ENCODE data around the gene EIF4A2. TPM values are rescaled to one million over a fixed set of nuclear protein-coding genes. Genes with fewer than 3 reads are reported as not detected.
A peak's percentile ranks its signal among the peaks of the same experiment; 100 is the strongest.
"Not testable (repeated sequence)": the region's sequence is repeated elsewhere in the genome, so short reads cannot be mapped to it uniquely, and the experiment has no call there.

Gene EIF4A2
- total RNA-seq, 1 experiment from 2014 or later: 398 TPM

DNA sequence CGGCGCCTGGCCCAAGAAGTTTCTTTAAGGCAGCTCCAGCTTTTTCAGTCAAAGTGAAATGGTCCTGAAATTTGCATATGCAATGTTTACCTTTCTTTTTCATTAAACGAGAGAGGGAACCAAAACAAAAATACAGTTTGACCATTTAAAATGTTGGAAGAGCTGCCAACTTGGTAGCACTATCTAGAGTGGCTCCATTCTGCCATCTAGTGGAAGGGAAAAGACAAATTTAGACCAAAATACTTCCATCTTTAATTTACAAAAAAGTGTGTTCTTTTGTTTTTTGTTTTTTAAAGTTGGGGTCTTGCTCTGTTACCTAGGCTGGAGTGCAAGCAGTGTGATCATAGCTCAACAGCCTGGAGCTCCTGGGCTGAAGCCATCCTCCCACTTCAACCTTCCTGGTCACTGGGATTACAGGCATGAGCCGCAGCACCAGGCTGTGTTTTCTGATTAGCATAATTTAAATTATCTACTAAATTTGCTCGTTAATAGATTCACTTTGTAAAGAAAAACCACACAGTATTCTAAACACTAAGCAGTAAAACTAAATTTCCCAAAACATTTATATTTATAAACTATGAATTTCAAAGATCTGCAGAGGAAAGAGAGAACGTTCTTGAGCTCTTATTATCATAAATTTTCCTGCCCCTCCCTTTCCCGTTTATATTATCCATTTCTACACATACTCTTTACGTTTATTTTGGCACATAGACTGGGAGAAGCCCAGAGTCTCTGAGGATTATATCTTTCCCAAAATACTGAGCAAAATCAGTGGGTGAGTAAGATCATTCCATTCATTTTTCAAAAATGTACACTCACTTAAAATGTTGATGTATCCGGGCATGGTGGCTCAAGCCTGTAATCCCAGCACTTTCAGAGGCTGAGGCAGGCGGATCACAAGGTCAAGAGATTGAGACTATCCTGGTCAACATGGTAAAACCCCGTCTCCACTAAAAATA, 38.3 kb downstream of the EIF4A2 start:
- H3K9me3 Mint-ChIP-seq: no peaks in the 10 kb centered on the region
- Histone ChIP-seq H3K56ac (ENCODE audit: insufficient read length, low read depth, low read length) (no peak overlapping the region), H3T11ph (ENCODE audit: low read length) (no peak overlapping the region), H3K23ac (ENCODE audit: insufficient read length, low read depth, low read length) (no peak overlapping the region), H3K14ac (ENCODE audit: insufficient read depth, low read length) (no peak overlapping the region), H2BK15ac (ENCODE audit: low read depth, low read length) (no peak overlapping the region), H3K4me1 (ENCODE audit: insufficient read depth, low read length) (no peaks in the 10 kb centered on the region; the same call in 1 of the 2 replicates), H3K9me3 (ENCODE audit: control insufficient read depth, low read depth, low read length) (no peaks in the 10 kb centered on the region), H2BK5ac (ENCODE audit: insufficient read length, low read length) (no peak overlapping the region), H3K23me2 (ENCODE audit: insufficient read length, low read depth, low read length, poor library complexity, severe bottlenecking) (peaks cover 8% of the 10 kb centered on the region), H2BK120ac (ENCODE audit: low read depth, low read length, poor library complexity, severe bottlenecking) (no peak overlapping the region), H2BK12ac (ENCODE audit: insufficient read length, low read depth, low read length) (no peak overlapping the region), H4K91ac (ENCODE audit: insufficient read length, low read depth, low read length) (no peak overlapping the region), H3K27ac (ENCODE audit: insufficient read length, low read depth, low read length) (no peak overlapping the region), H4K5ac (ENCODE audit: insufficient read length, low read depth, low read length) (no peak overlapping the region), H2BK20ac (ENCODE audit: low read depth, low read length, poor library complexity, severe bottlenecking) (no peak overlapping the region), H3K4ac (ENCODE audit: low read depth, low read length) (no peak overlapping the region), H2AK5ac (ENCODE audit: insufficient read length, low read length) (no peak overlapping the region), H3K4me2 (ENCODE audit: insufficient read depth, insufficient read length, low read length) (no peak overlapping the region), H4K8ac (replicated peaks; ENCODE audit: insufficient read length, low read depth, low read length) (no peak overlapping the region), H3K79me2 (ENCODE audit: insufficient read depth, low read length) (no peaks in the 10 kb centered on the region), H3K9ac (ENCODE audit: extremely low read depth, insufficient read length, low read length) (no peak overlapping the region), H3K79me1 (ENCODE audit: insufficient read depth, low read depth, low read length, poor library complexity, severe bottlenecking) (no peaks in the 10 kb centered on the region), H2AFZ (ENCODE audit: low read length) (peak overlapping the region; percentile 97), H3K27me3 (ENCODE audit: insufficient read depth, low read length) (peaks cover 2% of the 10 kb centered on the region; the same call in 1 of the 2 replicates), H4K20me1 (ENCODE audit: control insufficient read depth, insufficient read depth, insufficient read length) (no peaks in the 10 kb centered on the region), H3K18ac (ENCODE audit: insufficient read length, low read depth, low read length) (no peak overlapping the region)
- no peaks in the 10 kb centered on the region for H3K36me3 Mint-ChIP-seq (ENCODE audit: insufficient read depth in 1 of 3, low read depth in 3 of 3)
- WGBS (ENCODE audit: extremely low coverage, insufficient read length, low lambda C conversion rate): no CpG with 5 or more reads among the region's 11 CpGs
- TF ChIP-seq, protein P1, sequence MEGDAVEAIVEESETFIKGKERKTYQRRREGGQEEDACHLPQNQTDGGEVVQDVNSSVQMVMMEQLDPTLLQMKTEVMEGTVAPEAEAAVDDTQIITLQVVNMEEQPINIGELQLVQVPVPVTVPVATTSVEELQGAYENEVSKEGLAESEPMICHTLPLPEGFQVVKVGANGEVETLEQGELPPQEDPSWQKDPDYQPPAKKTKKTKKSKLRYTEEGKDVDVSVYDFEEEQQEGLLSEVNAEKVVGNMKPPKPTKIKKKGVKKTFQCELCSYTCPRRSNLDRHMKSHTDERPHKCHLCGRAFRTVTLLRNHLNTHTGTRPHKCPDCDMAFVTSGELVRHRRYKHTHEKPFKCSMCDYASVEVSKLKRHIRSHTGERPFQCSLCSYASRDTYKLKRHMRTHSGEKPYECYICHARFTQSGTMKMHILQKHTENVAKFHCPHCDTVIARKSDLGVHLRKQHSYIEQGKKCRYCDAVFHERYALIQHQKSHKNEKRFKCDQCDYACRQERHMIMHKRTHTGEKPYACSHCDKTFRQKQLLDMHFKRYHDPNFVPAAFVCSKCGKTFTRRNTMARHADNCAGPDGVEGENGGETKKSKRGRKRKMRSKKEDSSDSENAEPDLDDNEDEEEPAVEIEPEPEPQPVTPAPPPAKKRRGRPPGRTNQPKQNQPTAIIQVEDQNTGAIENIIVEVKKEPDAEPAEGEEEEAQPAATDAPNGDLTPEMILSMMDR (conservative IDR thresholded peaks at IDR 0.05): peak; percentile 82
- no peak overlapping the region for H3K4me3 Mint-ChIP-seq
- peaks cover 27% of the 10 kb centered on the region for H3K27me3 Mint-ChIP-seq (ENCODE audit: low read depth)
- peak overlapping the region in 1 of 3 experiments; percentile 58; a peak in 1 of 7 replicates for H3K27ac Mint-ChIP-seq
- DNase-seq: no peak
- peaks cover 29 to 40% of the 10 kb centered on the region in 2 experiments for H3K4me1 Mint-ChIP-seq

DNA sequence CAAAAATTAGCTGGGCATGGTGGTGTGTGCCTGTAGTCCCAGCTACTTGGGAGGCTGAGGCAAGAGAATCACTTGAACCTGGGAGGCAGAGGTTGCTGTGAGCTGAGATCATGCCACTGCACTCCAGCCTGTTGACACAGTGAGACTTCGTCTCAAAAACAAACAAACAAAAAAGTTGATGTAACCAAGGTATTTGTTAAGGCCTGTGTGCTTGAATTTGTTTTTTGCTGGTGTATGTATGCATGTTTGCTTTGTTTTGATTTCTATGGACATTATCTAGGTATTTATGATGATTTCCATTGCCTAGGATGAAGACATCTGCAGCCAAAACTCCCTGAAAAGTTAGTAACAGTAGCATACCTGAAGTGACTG, 39.0 kb downstream of the EIF4A2 start:
- not testable (repeated sequence) for H3K79me1 ChIP-seq (ENCODE audit: insufficient read depth, low read depth, low read length, poor library complexity, severe bottlenecking); H3K4ac ChIP-seq (ENCODE audit: low read depth, low read length); H3K9me3 ChIP-seq (ENCODE audit: control insufficient read depth, low read depth, low read length); H3K14ac ChIP-seq (ENCODE audit: insufficient read depth, low read length); H2BK15ac ChIP-seq (ENCODE audit: low read depth, low read length); H3K27ac Mint-ChIP-seq; H4K8ac ChIP-seq (replicated peaks; ENCODE audit: insufficient read length, low read depth, low read length); H3K56ac ChIP-seq (ENCODE audit: insufficient read length, low read depth, low read length); H3K4me2 ChIP-seq (ENCODE audit: insufficient read depth, insufficient read length, low read length); H3K9ac ChIP-seq (ENCODE audit: extremely low read depth, insufficient read length, low read length); H3K9me3 Mint-ChIP-seq; H2AFZ ChIP-seq (ENCODE audit: low read length); H3K27me3 ChIP-seq (ENCODE audit: insufficient read depth, low read length); H3K18ac ChIP-seq (ENCODE audit: insufficient read length, low read depth, low read length); H2BK120ac ChIP-seq (ENCODE audit: low read depth, low read length, poor library complexity, severe bottlenecking); H3K4me1 ChIP-seq (ENCODE audit: insufficient read depth, low read length); H2AK5ac ChIP-seq (ENCODE audit: insufficient read length, low read length); H3K27ac ChIP-seq (ENCODE audit: insufficient read length, low read depth, low read length); H2BK5ac ChIP-seq (ENCODE audit: insufficient read length, low read length); H3K23ac ChIP-seq (ENCODE audit: insufficient read length, low read depth, low read length); H4K5ac ChIP-seq (ENCODE audit: insufficient read length, low read depth, low read length); H3K4me3 Mint-ChIP-seq; H4K91ac ChIP-seq (ENCODE audit: insufficient read length, low read depth, low read length); H3K79me2 ChIP-seq (ENCODE audit: insufficient read depth, low read length); H3T11ph ChIP-seq (ENCODE audit: low read length); H2BK20ac ChIP-seq (ENCODE audit: low read depth, low read length, poor library complexity, severe bottlenecking); DNase-seq; H3K36me3 Mint-ChIP-seq (ENCODE audit: insufficient read depth in 1 of 3, low read depth in 3 of 3); H2BK12ac ChIP-seq (ENCODE audit: insufficient read length, low read depth, low read length); H4K20me1 ChIP-seq (ENCODE audit: control insufficient read depth, insufficient read depth, insufficient read length)
- H3K27me3 Mint-ChIP-seq (ENCODE audit: low read depth): peaks cover 27% of the 10 kb centered on the region
- WGBS (ENCODE audit: extremely low coverage, insufficient read length, low lambda C conversion rate): no CpG with 5 or more reads among the region's 1 CpG
- H3K23me2 ChIP-seq (ENCODE audit: insufficient read length, low read depth, low read length, poor library complexity, severe bottlenecking): peaks cover 12% of the 10 kb centered on the region
- H3K4me1 Mint-ChIP-seq: peaks cover 27 to 35% of the 10 kb centered on the region in 2 experiments

Measured in H9 (cell line).